ENCODE measurements around the gene LRRC23.

Gene LRRC23

GRCh38 chr12:6963016-6963731 is 58.6 kb downstream of the LRRC23 start:
- Histone ChIP-seq H3K4me3 (no peak overlapping the region), H3K27ac (peak overlapping the region in 1 of 2 donors; percentile 13)
- TF ChIP-seq CTCF (IDR thresholded peaks at IDR 0.05), result no peak
- peak; percentile 74 for DNase-seq (ENCODE audit: low spot score)
